HUES48 (cell line): Measurements from ENCODE around the gene BRINP1.

Experiments used
- H3K27ac ChIP-seq: one replicate; pipeline ENCODE4 v1.7.0; 2013; ENCODE audit warnings: low read depth, low read length, inconsistent platforms
- H3K27me3 ChIP-seq: 2 replicates; pipeline ENCODE4 v1.6.1; 2013; ENCODE audit warnings: mild to moderate bottlenecking, low read length; ENCODE audit not compliant: control insufficient read depth, insufficient read depth
- H3K36me3 ChIP-seq: 2 replicates; pipeline ENCODE4 v1.6.1; 2013; ENCODE audit warnings: low read length; ENCODE audit not compliant: control insufficient read depth, insufficient read depth
- H3K4me1 ChIP-seq: 2 replicates; pipeline ENCODE4 v1.6.1; 2013; ENCODE audit warnings: mild to moderate bottlenecking, low read length; ENCODE audit not compliant: control insufficient read depth, insufficient read depth
- H3K4me3 ChIP-seq: 2 replicates; pipeline ENCODE4 v1.5.1; 2013; ENCODE audit warnings: mild to moderate bottlenecking, low read depth, low read length
- H3K9ac ChIP-seq: 2 replicates; pipeline ENCODE4 v1.6.1; 2013; ENCODE audit warnings: mild to moderate bottlenecking, low read depth, low read length, moderate library complexity
- H3K9me3 ChIP-seq: 2 replicates; pipeline ENCODE4 v1.6.1; 2013; ENCODE audit warnings: low read length; ENCODE audit not compliant: control insufficient read depth, insufficient read depth

The BRINP1 gene

GRCh38 chr9:119126040-119126439, 243.2 kb downstream of the BRINP1 start:
- Histone ChIP-seq H3K4me3 (no peak overlapping the region), H3K9me3 (no peaks in the 10 kb centered on the region), H3K27me3 (no peaks in the 10 kb centered on the region)

DNA sequence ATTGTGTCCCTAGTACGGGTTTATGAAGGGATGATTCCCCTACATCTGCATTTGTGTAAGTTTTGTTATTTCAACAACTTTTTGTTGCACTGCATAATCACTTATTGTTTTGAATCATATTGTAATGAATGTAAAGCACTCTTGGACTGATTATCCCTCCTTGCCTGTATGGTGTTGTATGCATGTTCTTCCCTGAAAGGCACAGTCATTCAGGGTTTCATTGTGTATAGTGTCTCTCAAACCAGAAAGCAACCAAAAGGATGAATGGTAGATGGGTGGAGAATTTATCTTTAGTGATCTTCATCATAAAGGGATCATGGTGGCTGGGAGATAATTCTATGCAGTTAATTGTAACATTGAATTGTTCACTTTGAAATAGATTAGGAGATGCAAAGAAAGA, 247.3 kb downstream of the BRINP1 start:
- no peak overlapping the region for H3K4me3 ChIP-seq
- no peak overlapping the region for H3K9ac ChIP-seq
- H3K36me3 ChIP-seq: no peaks in the 10 kb centered on the region
- H3K27ac ChIP-seq: no peak overlapping the region
- H3K9me3 ChIP-seq: no peaks in the 10 kb centered on the region
- no peaks in the 10 kb centered on the region for H3K27me3 ChIP-seq
- H3K4me1 ChIP-seq: no peaks in the 10 kb centered on the region

More at GRCh38 chr9:119126040-119126439, 243.2 kb downstream of the BRINP1 start:
- no peak overlapping the region for H3K27ac ChIP-seq
- no peaks in the 10 kb centered on the region for H3K36me3 ChIP-seq
- H3K4me1 ChIP-seq: no peaks in the 10 kb centered on the region
- no peak overlapping the region for H3K9ac ChIP-seq

GRCh38 chr9:119117409-119117808, 251.8 kb downstream of the BRINP1 start:
- Histone ChIP-seq H3K9ac (no peak overlapping the region), H3K36me3 (no peaks in the 10 kb centered on the region), H3K9me3 (no peaks in the 10 kb centered on the region), H3K27ac (no peak overlapping the region), H3K27me3 (no peaks in the 10 kb centered on the region), H3K4me3 (no peak overlapping the region), H3K4me1 (peaks cover 11% of the 10 kb centered on the region)
